ENCODE measurements around the gene TMEM87B. TPM values are rescaled to one million over a fixed set of nuclear protein-coding genes. Genes with fewer than 3 reads are reported as not detected.

TMEM87B gene
- total RNA-seq, 1 donor from 2014 or later: 5.7 TPM

GRCh38 chr2:112093216-112093615 lies 38.1 kb downstream of the TMEM87B start:
- Histone ChIP-seq H3K36me3 (peaks cover 64% of the 10 kb centered on the region), H3K27me3 (ENCODE audit: low read depth) (no peaks in the 10 kb centered on the region), H3K9me3 (replicated peaks) (no peaks in the 10 kb centered on the region), H3K4me1 (no peaks in the 10 kb centered on the region), H3K4me3 (no peak overlapping the region), H3K27ac (replicated peaks) (peak overlapping the region; percentile 0)
- no peak for TF ChIP-seq CTCF (IDR thresholded peaks at IDR 0.05; ENCODE audit: borderline replicate concordance)
- DNase-seq: no peak
- intact Hi-C loops (cut with micrococcal nuclease): no loop called here

DNA sequence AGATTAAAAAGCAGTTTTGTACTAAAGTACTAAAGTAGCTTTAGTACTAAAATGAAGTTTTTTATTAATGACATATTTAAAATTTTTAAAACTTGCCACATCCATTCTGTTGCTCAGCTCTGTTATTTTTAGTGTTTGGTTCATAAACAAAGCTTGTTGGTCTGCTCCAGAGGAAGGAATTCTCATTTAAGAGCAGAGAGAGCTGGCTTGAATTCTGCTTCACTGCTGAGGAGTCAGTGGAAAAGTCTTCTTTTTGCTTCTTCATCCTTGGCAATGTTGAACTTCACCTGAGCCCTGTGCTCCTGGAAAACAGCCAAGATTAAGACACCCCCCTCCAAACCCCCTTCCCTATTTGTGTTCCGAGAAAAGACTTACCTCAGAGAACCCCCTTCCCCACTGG lies 40.6 kb downstream of the TMEM87B start:
- no peak for TF ChIP-seq CTCF (IDR thresholded peaks at IDR 0.05; ENCODE audit: borderline replicate concordance)
- Histone ChIP-seq H3K4me3 (no peak overlapping the region), H3K27me3 (ENCODE audit: low read depth) (no peaks in the 10 kb centered on the region), H3K27ac (replicated peaks) (no peak overlapping the region), H3K4me1 (no peaks in the 10 kb centered on the region), H3K36me3 (peaks cover 65% of the 10 kb centered on the region), H3K9me3 (replicated peaks) (no peaks in the 10 kb centered on the region)
- no peak for DNase-seq
- intact Hi-C loops (cut with micrococcal nuclease): no loop called here

- no peaks in the 10 kb centered on the region for H3K4me1 ChIP-seq
- H3K9me3 ChIP-seq (replicated peaks): no peaks in the 10 kb centered on the region
- peaks cover 65% of the 10 kb centered on the region for H3K36me3 ChIP-seq
- no peak overlapping the region for H3K27ac ChIP-seq (replicated peaks)
- H3K4me3 ChIP-seq: no peak overlapping the region
- intact Hi-C loops (cut with micrococcal nuclease): no loop called here
- no peak for TF ChIP-seq CTCF (IDR thresholded peaks at IDR 0.05; ENCODE audit: borderline replicate concordance)
- H3K27me3 ChIP-seq (ENCODE audit: low read depth): no peaks in the 10 kb centered on the region
- no peak for DNase-seq
These were observed 41.0 kb downstream of the TMEM87B start for GRCh38 chr2:112096098-112096497.

DNA sequence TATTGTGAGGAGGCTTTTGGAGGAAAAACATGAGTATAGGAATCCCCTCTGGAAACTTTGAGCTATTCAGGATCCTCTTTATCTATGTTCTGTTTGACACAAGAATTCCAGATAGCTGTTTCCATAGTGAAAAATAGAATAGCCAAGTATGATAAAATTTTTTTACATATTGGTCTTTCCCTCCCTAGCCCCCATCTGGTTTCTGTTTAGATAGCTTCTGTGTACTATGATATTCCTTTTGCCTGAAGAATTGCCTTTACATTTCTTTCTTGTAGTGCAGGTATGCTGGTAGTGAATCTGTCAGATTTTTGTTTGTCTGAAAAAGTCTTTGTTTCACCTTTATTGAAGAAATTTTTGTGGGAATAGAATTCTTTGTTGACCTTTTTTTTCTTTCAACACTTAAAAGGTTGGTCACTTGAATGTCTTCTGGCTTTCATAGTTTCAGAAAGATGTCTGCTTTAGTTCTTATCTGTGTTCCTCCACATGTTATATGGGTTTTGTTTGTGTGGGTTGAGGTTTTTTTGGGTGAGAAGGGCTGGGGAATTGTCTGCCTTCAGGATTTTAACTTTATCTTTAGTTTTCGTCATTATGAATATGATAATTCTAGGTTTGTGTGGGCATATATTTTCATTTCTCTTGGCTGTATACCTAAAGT lies 53.2 kb downstream of the TMEM87B start:
- intact Hi-C loops (cut with micrococcal nuclease): no loop called here
- no peaks in the 10 kb centered on the region for H3K27me3 ChIP-seq (ENCODE audit: low read depth)
- DNase-seq: no peak
- peaks cover 26% of the 10 kb centered on the region for H3K9me3 ChIP-seq (replicated peaks)
- H3K4me3 ChIP-seq: no peak overlapping the region
- no peak for TF ChIP-seq CTCF (IDR thresholded peaks at IDR 0.05; ENCODE audit: borderline replicate concordance)
- no peak overlapping the region for H3K27ac ChIP-seq (replicated peaks)
- no peaks in the 10 kb centered on the region for H3K4me1 ChIP-seq
- peaks cover 63% of the 10 kb centered on the region for H3K36me3 ChIP-seq

DNA sequence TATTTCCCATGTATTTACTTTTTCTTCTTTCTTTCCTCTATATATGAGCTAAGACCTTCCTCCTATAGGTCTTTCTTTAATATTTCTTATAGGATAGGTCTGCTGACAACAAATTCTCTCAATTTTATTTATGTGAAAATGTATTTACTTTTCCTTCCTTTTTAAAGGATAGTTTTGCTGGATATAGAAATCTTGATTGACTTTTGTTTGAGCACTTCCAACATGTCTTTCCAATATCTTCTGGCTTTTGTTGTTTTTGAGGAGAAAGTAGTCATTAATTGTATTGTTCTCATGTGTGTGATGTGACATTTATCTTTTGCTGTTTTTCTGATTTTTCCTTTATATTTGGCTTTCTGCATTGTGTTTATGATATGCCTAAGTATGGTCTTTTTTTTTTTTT lies 54.2 kb downstream of the TMEM87B start:
- H3K4me1 ChIP-seq: no peaks in the 10 kb centered on the region
- no peak overlapping the region for H3K27ac ChIP-seq (replicated peaks)
- H3K27me3 ChIP-seq (ENCODE audit: low read depth): no peaks in the 10 kb centered on the region
- no peak for DNase-seq
- peaks cover 59% of the 10 kb centered on the region for H3K36me3 ChIP-seq
- peaks cover 26% of the 10 kb centered on the region for H3K9me3 ChIP-seq (replicated peaks)
- H3K4me3 ChIP-seq: no peak overlapping the region
- no peak for TF ChIP-seq CTCF (IDR thresholded peaks at IDR 0.05; ENCODE audit: borderline replicate concordance)
- intact Hi-C loops (cut with micrococcal nuclease): no loop called here
